Peyer's patch (tissue), 4 donors: Measurements from ENCODE around the gene RIC8B.

Experiments used
- POLR2A ChIP-seq, 2 donors: fragments of 450-650 bp; IDR thresholded peaks; one replicate each; pipeline ENCODE4 v1.5.1; 2017; ENCODE audit warnings: antibody characterized with exemption in 2 of 2, mild to moderate bottlenecking in 2 of 2, moderate library complexity in 2 of 2
- TF ChIP-seq, protein P1 (sequence below), 6 experiments: fragments of 450-650 bp in 4 of 6; fragments of 200-600 bp in 2 of 6; sonication (generic) in 1 of 6; IDR thresholded peaks; one replicate each; pipeline ENCODE4 v1.5.1; 2017 to 2019; ENCODE audit warnings: antibody characterized with exemption in 6 of 6, mild to moderate bottlenecking in 3 of 6, moderate library complexity in 1 of 6

DNA sequence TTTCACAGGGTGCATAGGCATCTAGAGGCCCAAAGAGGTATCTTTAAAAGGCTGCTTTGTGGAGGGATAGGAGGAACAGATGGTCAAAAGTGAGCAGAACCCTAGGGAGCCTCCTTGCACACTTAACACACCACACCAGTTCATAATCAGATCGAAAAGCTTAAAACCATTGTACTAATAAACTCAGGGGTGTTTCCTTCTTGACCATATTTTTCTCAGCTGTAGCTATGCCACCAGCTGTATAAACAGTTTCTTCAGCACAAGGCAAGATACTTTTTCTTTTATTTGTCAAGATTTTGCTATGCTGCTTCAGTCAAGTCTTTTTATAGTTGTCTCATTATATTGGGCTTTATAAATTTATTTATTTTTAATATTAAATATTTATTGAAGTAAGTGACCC is 88.7 kb downstream of the RIC8B start:
- no peak for TF ChIP-seq POLR2A (IDR thresholded peaks at IDR 0.05)
- TF ChIP-seq, protein P1, sequence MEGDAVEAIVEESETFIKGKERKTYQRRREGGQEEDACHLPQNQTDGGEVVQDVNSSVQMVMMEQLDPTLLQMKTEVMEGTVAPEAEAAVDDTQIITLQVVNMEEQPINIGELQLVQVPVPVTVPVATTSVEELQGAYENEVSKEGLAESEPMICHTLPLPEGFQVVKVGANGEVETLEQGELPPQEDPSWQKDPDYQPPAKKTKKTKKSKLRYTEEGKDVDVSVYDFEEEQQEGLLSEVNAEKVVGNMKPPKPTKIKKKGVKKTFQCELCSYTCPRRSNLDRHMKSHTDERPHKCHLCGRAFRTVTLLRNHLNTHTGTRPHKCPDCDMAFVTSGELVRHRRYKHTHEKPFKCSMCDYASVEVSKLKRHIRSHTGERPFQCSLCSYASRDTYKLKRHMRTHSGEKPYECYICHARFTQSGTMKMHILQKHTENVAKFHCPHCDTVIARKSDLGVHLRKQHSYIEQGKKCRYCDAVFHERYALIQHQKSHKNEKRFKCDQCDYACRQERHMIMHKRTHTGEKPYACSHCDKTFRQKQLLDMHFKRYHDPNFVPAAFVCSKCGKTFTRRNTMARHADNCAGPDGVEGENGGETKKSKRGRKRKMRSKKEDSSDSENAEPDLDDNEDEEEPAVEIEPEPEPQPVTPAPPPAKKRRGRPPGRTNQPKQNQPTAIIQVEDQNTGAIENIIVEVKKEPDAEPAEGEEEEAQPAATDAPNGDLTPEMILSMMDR (IDR thresholded peaks at IDR 0.05), result no peak
